Measurements from ENCODE around the gene SRSF7. TPM values are rescaled to one million over a fixed set of nuclear protein-coding genes. Genes with fewer than 3 reads are reported as not detected.

SRSF7 gene
- polyA plus RNA-seq, 1 donor (not counting 4 experiments of a cell fraction or from before 2014, with no cell fraction given): 316 TPM

DNA sequence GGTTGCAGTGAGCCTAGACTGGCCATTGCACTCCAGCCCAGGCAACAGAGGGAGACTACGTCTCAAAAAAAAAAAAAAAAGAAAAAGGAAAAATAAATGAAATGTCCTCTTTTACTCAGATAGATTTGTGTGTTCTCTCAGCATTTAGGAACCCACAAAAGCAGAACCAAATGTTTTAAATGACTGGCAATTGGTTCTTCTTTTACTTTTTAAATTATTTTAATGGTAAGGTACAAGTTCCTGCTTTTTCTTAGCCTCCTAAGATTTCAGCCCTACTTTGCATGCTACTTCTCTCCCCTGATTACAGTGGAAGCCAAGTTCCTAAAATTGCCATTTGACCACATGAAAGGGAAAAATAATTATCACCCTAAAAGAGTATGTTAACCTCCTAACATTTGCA lies 23.5 kb downstream of the SRSF7 start:
- Histone ChIP-seq H3K9me3 (ENCODE audit: control insufficient read depth, low read depth, low read length) (no peaks in the 10 kb centered on the region), H3K4me2 (ENCODE audit: control insufficient read depth, extremely low read depth, insufficient read depth, low read depth, low read length) (no peak overlapping the region), H4K20me1 (ENCODE audit: control insufficient read depth, extremely low read depth, insufficient read depth, low read length) (no peaks in the 10 kb centered on the region), H3K27me3 (ENCODE audit: control insufficient read depth, extremely low read depth, insufficient read depth, low read length) (no peaks in the 10 kb centered on the region), H3K4me3 (ENCODE audit: control insufficient read depth in 2 of 3, extremely low read depth in 1 of 3, insufficient read depth in 2 of 3, low read depth in 1 of 3, low read length in 3 of 3) (no peak overlapping the region), H3K9ac (ENCODE audit: control insufficient read depth, extremely low read depth, insufficient read depth, low read length) (no peak overlapping the region), H3K9me1 (ENCODE audit: control insufficient read depth, extremely low read depth, insufficient read depth, low read length) (no peaks in the 10 kb centered on the region), H3K36me3 (ENCODE audit: control insufficient read depth in 2 of 2, extremely low read depth in 1 of 2, insufficient read depth in 2 of 2, low read length in 2 of 2) (no peaks in the 10 kb centered on the region), H3K79me2 (ENCODE audit: control insufficient read depth, insufficient read depth, low read length) (no peaks in the 10 kb centered on the region), H3K4me1 (ENCODE audit: control insufficient read depth, extremely low read depth, insufficient read depth, low read length) (no peaks in the 10 kb centered on the region), H2AFZ (ENCODE audit: control insufficient read depth, low read length) (no peak overlapping the region), H3K27ac (ENCODE audit: control insufficient read depth, insufficient read depth, low read length) (no peak overlapping the region)
- dilution Hi-C loops (cut with MboI; ENCODE audit: extremely low pct_ligation_motif_present, low sequenced_read_pairs): loop anchor here (25.0 kb wide), 1 partner anchor 165 kb away; no protein-coding TSS in a partner anchor
- no peak for TF ChIP-seq CTCF (optimal IDR thresholded peaks at IDR 0.05 in 1 of 3, IDR thresholded peaks at IDR 0.05 in 1 of 3, conservative IDR thresholded peaks at IDR 0.05 in 1 of 3; ENCODE audit: extremely low read depth in 1 of 3, insufficient read depth in 2 of 3, low read length in 3 of 3)
- no peak for TF ChIP-seq EZH2 (IDR thresholded peaks at IDR 0.05; ENCODE audit: low read length)
- no peak for DNase-seq (ENCODE audit: low read depth, low spot score)
- no peak for FAIRE-seq

- DNase-seq (ENCODE audit: low read depth, low spot score) (no peak), FAIRE-seq (no peak)
- Histone ChIP-seq H3K4me2 (ENCODE audit: control insufficient read depth, extremely low read depth, insufficient read depth, low read depth, low read length) (no peak overlapping the region), H3K4me1 (ENCODE audit: control insufficient read depth, extremely low read depth, insufficient read depth, low read length) (peaks cover 7% of the 10 kb centered on the region), H3K27me3 (ENCODE audit: control insufficient read depth, extremely low read depth, insufficient read depth, low read length) (no peaks in the 10 kb centered on the region), H3K79me2 (ENCODE audit: control insufficient read depth, insufficient read depth, low read length) (no peaks in the 10 kb centered on the region), H4K20me1 (ENCODE audit: control insufficient read depth, extremely low read depth, insufficient read depth, low read length) (no peaks in the 10 kb centered on the region), H3K9me1 (ENCODE audit: control insufficient read depth, extremely low read depth, insufficient read depth, low read length) (no peaks in the 10 kb centered on the region), H3K36me3 (ENCODE audit: control insufficient read depth in 2 of 2, extremely low read depth in 1 of 2, insufficient read depth in 2 of 2, low read length in 2 of 2) (no peaks in the 10 kb centered on the region), H3K4me3 (ENCODE audit: control insufficient read depth in 2 of 3, extremely low read depth in 1 of 3, insufficient read depth in 2 of 3, low read depth in 1 of 3, low read length in 3 of 3) (no peak overlapping the region), H3K9me3 (ENCODE audit: control insufficient read depth, low read depth, low read length) (no peaks in the 10 kb centered on the region), H3K9ac (ENCODE audit: control insufficient read depth, extremely low read depth, insufficient read depth, low read length) (no peak overlapping the region), H2AFZ (ENCODE audit: control insufficient read depth, low read length) (no peak overlapping the region), H3K27ac (ENCODE audit: control insufficient read depth, insufficient read depth, low read length) (no peak overlapping the region)
- dilution Hi-C loops (cut with MboI; ENCODE audit: extremely low pct_ligation_motif_present, low sequenced_read_pairs): loop anchor here (25.0 kb wide), 1 partner anchor 111 kb away; the partner anchor contains the start of gene HNRNPLL
- no peak for TF ChIP-seq EZH2 (IDR thresholded peaks at IDR 0.05; ENCODE audit: low read length)
These were observed 28.0 kb downstream of the SRSF7 start for GRCh38 chr2:38723173-38723572.

All from keratinocyte (primary cell).